ENCODE results near the gene ARL15.

Gene ARL15

DNA sequence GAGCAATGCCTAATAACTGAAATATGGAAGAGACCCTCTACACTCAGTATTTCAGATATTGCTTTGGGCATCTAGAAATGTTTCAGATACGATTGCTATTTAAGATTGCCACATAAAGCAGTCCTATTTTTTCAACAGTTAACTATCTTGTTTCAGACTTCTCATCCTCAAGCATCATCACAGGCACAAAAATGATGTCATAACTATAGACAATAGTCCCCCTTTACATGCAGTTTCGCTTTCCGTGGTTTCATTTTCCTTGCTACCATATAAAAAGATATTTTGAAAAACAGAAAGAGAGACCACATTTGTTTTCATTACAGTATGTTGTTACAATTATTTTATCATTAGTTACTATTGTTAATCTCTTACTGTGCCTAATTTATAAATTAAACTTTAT is 402.5 kb downstream of the ARL15 start:
- intact Hi-C loops (cut with DNase I) = no loop called here
- DNase-seq = no peak

DNA sequence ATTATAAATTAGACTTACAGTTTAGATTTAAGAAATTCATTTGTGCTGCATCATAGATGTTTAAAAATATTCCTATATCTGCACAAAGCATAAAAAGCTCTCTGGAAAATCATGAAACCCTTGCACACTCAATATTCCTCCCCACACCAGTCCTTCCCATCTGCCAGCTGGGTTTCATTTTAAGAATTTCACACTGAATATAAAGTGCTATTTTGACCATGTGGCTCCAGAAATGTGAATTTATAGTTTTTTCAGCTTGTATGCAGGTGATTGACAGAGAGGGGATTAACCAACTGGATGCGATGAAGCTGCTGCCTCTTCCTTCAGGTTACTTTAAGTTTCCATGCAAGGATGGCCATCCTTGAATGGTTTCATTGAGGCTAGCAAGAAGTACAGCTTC is 403.6 kb downstream of the ARL15 start:
- DNase-seq = no peak
- intact Hi-C loops (cut with DNase I) = no loop called here

DNA sequence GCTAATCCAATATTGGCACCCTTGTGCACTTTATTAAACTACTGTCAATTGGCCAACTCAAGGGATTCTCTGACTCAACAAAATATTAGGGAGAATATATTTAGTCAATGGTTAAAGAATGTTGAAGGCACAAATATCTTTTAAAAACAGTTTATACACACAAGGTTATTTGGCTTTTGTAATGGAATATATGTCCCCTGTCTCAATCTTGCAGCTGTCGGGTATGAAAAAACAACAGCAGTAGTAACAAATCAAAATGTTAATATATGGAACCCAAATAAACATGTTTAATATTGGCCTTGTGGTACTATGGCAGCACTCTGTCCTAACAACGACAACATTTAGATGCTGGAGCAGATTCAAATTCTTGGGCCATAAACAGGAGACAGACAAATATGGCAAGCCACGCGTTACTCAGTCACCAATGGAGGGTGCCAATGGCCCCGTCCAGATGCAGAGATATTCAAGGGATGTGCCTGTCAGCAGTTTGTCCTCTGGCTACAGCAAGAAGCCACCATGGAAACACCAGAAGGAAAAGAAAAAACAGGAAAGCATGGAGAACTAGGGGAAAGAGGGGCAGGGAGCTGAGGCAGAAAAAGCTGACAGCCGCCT is 408.0 kb downstream of the ARL15 start:
- no peak for DNase-seq
- intact Hi-C loops (cut with DNase I) = no loop called here

DNA sequence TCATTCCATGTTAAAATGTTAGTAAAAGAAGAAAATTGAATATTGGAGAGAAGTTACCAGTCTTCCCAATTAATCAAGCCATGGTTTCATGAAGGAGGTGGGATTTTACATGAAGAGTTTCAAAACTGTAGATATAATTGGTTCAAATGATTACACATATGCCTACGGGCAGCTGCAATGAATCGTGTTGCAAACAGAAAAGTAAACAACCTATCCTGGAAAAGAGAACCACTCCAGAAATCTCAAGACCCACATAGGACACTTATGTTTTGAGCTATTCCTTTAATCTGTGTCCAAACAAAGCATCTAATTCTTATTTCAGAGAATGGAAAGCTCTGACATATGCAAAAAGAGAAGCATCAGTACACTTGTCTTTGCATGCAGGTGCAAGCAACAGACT is 409.7 kb downstream of the ARL15 start:
- DNase-seq = no peak
- intact Hi-C loops (cut with DNase I) = no loop called here

DNA sequence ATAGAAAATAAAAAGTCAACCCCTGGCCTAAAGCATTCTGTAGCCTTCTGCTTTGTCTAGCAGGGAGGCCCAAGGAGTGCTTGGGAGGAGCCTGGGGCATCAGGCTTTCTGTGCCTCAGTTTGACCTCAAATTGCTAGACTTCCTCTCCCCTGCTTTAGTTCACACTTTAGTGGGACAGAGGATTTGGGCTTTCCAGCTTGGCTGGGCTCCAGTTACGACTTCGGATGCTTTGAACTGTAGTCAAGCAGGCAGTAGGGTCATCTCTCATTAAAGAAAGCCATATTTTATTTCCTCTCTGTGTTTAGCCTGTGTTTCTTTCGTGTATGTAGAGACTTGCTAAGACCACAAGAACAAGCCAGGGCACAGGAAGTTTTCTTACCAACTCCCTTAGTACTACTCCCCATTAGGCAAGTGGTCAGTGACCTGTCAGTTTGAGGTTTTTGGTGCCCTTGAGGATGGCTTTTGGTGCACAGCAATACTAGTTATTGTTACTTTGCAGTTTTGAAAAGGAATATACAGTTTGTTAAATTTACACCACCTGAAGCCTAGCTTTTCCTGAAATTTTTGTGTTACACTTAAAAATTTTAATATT is 415.2 kb downstream of the ARL15 start:
- intact Hi-C loops (cut with DNase I) = no loop called here
- DNase-seq = no peak

DNA sequence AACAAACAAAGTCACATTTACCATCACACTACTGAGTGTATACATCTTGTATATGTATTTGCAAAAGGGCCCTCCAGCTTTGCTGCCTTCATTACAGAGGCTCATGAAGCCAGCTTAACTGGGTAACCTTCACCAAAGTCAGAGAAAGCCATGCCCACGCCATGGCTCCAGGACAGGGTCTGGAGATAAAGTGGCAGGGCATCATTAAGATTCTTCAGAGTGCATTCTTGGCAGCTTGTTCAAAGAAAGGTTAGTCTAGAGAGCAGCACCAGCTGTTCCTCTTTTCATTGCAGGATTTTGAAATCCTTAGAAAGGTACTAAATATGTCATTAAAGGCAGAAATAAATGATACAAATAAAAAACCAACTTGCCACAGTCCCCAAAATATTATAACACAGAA is 416.7 kb downstream of the ARL15 start:
- DNase-seq = no peak
- intact Hi-C loops (cut with DNase I) = no loop called here

DNA sequence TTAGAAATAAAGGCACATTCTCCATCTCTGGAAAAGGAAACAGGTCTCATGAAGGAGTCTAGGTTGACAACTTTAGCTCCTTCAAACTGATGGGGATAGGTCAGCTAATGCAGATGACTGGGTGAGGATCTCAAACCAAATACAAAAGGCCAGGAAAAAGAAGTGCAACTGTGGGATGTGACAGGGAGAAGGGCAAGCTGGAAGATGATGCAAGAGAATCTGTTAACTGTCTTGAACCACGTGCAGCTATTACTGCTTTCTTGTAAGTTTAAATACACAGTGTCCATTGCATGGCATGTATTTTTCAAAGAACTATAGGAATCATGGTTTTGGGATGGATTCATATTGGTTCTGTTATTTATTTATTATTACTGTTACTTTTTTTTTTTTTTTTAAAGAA is 418.1 kb downstream of the ARL15 start:
- intact Hi-C loops (cut with DNase I) = no loop called here
- no peak for DNase-seq

DNA sequence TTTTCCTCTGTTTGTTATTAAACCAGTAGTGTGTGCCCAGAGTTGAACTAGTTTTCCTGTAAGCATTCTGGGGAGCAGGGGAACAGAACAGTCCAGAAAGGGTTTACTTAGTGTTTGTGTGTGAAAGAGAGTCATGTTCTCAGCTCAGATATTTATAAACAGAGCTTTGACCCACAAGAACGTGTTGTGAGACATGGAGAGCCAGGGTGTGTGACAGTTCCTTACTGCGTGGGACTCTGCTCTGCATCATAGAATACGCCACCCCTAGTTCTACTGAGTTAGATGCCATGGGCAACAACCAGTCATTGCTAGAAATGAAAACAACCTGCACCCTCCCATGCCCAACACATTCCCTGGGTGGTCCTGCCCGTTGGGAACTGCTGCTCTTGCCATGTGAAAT is 419.2 kb downstream of the ARL15 start:
- DNase-seq = no peak
- intact Hi-C loops (cut with DNase I) = no loop called here

DNA sequence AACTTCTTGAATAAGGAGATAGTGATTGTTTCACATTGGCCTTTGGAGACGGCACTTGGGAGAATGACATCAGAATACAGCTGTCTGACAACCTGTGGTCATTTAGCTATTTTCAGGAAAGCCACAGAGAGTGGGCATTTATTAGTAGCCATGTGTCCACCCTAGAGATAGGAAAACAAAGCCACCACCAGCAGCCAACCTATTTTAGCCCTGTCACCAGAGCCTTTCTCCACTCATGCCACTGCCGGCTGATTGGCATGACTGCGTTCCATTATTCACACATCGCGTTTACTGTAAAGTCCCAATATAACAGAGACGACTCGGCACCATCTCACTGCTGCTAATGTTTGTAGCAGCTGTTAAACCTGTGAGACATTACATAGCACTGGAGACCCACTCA is 419.9 kb downstream of the ARL15 start:
- no peak for DNase-seq
- intact Hi-C loops (cut with DNase I) = no loop called here

DNA sequence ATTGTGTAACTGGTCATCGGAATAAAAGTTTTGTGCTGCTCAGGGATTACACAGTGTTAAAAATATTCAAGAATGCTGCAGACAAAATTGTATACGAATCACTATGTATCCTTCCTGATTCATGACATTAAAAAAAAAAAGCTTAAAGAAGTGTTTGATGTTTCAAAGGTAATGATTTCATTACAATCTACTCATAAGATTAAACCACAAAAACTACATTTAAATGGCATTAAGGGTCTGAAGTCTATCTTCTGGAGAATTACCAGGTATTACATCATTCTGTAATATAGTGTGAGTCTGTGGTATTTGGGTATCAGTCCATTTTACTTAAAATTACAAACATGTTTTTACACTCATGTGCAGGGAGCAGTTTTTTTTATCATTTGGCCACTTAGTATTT is 425.5 kb downstream of the ARL15 start:
- intact Hi-C loops (cut with DNase I) = no loop called here
- no peak for DNase-seq

DNA sequence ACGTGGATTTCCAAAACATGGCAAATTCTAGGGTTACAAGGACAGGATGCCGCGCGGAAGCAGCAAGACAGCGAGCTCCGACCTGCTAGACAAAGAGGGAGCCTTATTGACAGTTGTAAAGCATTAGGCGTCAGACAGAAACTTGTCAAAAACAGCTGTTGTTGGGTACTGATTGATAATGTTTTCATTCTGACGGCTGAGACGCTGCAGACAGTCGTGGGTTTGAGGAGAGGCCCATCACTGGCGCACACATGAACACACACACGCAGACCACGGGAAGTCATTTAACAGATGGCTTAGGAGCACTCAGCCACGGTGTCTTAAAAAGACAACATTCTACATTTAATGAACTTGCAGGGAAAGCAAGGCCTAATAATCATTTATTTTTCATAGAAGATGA is 426.0 kb downstream of the ARL15 start:
- intact Hi-C loops (cut with DNase I) = no loop called here
- no peak for DNase-seq

DNA sequence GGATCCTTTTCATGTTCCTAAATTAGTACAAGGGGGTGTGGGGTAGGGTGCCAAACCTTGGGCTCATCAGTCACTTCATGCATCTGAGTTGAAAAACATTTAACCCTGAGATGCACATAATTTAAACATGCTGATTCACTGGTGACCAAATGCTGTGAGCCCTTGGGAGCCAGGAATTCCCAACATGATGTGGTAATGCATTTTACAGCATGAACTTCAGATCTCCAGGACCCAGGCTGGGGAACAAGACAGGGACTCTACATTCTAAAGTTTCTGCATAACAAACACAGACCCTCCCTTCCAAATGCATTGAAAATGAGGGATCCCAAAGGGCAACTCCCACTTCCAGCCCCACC is 427.7 kb downstream of the ARL15 start:
- intact Hi-C loops (cut with DNase I) = no loop called here
- DNase-seq = no peak

DNA sequence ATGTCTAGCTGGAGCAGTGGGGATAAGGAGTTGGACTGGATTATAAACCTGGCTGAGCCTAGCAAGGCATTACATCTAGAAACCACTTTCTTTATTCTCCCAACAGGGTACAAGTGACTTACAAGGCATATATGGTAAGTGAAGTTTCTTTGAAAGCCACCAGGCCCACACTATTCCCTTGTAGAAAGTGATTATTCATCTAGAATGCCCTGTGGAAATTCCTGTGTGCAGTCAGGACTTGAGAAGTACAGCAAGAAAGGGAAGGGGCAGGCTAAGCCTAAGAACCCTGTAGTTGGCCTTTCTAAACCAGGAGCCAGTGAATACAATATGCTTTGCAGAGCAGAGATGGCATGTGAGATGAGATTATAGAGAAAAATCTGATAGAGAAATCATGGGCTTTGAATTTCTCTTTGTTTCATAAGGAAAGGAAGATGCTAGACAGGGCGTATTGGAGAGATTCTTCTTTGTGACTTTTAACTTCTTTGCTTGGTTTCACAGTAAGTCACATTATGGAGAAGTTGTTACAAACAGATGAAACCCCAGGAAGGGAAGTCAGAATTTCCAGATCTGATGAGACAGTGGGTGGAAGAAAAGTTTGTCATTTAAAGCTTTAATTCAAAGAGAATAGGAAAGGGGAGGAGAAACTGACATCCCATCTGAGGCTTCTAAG is 428.2 kb downstream of the ARL15 start:
- no peak for DNase-seq
- intact Hi-C loops (cut with DNase I) = no loop called here

DNA sequence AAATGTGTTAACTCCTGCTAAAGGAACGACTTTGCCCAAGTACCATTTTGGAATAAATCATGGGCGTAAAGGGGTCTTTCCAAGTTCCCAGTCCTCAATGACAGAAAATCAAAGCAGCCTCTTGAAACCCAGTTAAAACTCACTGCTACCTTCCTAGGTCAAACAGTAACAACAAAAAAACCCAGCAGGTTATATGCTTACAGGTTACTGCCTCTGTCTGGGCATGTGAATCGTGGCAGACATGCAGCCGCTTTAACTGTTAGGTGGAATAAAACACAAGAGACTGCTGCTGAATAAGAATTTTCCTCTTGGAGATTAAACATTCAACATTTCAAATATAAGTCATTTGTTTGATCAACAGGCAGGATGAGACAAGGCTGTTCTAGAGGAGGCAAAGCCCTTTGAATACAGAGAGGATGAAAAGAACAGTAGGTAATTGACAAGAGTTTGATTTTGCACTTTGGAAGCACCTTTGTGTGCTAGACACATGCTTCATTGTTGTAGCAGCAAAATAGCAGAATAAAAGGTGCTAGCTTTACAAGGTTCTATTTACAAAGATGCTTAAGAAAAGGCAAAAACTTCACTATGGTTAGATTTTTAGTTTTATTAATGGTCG is 430.6 kb downstream of the ARL15 start:
- no peak for DNase-seq
- intact Hi-C loops (cut with DNase I) = no loop called here

DNA sequence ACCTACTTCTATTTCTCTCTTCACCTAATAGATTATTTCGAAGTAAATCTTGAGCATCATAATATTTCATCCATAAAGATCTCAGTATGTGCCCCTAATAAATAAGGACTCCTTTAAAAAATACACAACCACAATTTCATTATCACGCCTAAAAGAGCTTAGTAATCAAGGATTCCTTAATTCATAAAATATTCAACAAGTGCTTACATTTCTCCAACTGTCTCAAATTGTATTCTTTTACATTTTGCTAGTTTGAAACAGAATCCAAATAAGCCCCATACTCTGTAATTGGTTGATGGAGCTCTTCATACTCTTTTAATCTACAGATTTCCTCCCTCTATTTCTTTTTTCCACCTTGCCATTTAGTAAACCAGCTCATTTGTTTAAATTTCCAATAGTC is 432.4 kb downstream of the ARL15 start:
- intact Hi-C loops (cut with DNase I) = no loop called here
- DNase-seq = no peak

DNA sequence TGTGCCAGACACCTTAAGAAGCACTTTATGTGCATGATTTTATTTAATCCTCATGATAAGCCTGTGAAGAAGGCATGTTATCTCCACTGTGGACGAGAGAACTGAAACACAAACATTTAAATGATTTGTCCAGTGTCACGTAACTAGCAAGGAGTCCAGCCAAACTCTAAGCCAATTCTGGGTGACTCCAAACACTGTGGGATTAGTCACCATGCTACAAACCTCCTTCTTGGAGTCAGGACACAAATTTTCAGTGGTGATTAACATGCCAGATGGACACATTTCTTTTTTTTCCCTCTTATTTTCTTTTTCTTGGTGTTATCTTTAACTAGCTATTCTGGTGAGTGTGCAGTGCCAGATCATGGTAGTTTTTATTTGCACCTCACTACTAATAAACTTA is 433.1 kb downstream of the ARL15 start:
- no peak for DNase-seq
- intact Hi-C loops (cut with DNase I) = no loop called here

DNA sequence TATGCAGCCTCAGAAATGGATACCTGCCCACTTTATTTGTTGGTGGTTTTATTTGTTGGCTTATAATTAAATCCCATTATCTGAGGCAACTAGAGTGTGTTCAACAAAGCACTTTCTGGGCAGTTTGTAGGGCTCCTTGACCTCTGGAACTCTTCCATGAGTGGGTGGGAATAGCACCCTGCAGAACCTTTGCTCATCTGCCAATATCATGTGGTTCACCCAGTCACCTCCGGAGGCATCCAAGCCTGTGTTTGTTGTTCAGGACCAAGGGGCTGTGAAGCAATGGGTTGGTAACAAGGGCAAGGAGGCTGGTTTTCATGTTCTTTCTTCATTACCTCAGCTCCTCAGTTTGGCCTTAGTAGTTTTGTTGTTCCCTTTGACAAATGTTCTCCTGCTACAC is 436.0 kb downstream of the ARL15 start:
- intact Hi-C loops (cut with DNase I) = no loop called here
- no peak for DNase-seq

DNA sequence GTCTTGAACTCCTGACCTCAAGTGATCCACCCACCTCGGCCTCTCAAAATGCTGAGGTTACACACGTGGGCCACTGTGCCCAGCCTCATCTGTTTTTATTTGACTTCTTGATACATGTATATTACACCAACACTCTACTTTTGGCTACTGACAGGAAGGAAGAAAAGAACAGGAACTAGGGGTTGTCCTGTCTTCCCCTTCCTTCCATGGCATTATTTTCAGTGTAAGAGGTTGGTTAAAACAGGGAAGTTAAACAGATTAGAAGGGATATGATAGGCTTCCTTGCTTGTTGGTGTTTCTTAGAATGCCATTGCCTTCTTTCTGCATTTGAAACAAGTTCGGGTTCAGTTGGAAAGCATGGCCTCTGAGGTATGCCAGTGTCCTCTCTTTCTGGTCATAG is 437.1 kb downstream of the ARL15 start:
- intact Hi-C loops (cut with DNase I) = no loop called here
- no peak for DNase-seq

DNA sequence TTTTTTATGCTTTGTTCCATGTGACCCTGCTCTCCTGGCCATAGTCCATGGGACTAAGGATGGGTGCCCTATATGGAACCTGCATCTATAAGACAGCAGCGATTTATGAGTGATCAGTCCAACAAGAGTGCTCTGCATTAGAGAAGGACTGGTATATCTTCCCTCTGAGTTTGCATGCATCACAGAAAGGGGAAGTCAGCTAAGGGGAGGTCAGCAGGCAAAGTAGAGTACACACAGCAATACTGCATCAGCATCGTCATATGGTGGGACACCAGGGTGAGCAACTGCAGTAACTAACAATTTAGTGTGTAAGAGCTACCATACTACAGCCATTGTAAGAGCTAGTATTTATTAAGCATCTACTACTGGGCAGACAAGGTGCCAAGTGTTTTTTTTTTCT is 438.6 kb downstream of the ARL15 start:
- DNase-seq = no peak
- intact Hi-C loops (cut with DNase I) = no loop called here

DNA sequence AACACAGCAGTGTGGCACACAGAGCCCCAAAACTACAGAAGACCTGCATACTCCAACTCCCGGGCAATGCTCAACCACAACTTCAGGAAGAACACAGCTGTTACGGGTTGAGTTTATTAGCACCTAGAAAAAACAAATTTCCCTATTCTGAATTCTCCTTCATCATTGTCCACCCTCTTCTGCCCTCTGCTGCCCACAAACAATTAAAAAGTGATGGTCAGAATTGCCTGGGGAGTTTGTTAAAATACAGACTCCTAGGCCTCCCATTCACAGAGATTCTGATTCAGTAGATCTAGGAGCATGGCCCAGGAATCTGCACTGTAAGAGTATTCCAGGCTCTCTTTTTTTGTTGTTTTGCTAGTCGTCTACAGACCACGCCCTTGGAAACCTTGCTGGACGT is 439.3 kb downstream of the ARL15 start:
- DNase-seq = no peak
- intact Hi-C loops (cut with DNase I) = no loop called here
